ENCODE measurements around the gene AGO4.
"Not testable (repeated sequence)": the region's sequence is repeated elsewhere in the genome, so short reads cannot be mapped to it uniquely, and the experiment has no call there.

The AGO4 gene

DNA sequence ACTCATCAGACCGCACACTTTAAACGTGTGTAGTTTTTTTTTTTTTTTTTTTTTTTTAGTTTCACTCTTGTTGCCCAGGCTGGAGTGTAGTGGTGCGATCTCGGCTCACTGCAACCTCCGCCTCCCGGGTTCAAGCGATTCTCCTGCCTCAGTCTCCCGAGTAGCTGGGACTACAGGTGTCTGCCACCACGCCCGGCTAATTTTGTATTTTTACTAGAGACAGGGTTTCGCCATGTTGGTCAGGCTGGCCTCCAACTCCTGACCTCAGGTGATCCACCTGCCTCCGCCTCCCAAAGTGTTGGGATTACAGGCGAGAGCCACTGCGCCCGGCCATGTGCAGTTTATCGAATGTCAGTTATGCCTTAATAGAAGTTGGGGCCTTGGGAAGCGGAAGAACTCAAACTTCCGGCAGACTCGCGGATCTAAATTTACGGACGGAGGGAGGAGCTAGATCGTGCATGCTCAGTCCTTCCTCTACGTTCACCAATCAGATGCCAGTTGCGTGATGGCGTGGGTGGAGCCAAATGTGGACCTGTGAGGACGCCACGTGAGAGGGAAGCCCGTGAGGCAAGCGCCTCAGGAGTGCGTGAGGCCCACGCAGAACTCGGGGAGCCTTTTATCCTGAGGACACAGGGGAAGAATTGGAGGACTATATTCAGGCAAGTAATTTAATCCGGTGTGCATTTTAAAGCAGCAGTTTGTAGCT is 61.6 kb downstream of the AGO4 start:
- not testable (repeated sequence) for DNase-seq

DNA sequence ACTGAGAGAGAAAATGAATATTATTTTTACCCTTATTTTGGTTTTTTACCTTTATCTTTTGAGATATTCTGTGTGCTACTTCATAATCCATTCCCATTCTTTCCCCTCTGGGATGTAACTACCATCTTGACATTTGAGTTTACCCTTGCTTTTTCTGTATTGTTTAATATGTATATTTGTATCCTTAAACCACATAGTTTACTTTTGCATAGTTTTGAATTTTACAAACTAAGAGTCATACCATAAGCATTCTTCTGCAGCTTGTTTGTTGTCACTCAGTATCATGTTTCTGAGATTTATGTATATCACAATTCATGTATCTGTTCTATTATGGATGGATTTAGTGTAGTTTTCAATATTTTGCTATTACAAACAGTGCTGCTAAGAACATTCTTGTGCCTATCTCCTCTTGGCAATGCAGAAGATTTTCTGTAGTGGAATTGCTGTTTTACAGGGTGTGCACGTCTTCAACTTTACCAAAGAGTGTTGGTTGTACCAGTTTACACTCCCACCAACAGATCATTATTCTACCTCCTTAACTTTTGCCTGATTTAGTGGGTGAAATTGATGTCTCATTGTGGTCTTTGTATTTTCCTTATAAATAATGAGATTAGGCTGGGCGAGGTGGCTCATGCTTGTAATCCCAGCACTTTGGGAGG is 63.0 kb downstream of the AGO4 start:
- no peak for DNase-seq

DNA sequence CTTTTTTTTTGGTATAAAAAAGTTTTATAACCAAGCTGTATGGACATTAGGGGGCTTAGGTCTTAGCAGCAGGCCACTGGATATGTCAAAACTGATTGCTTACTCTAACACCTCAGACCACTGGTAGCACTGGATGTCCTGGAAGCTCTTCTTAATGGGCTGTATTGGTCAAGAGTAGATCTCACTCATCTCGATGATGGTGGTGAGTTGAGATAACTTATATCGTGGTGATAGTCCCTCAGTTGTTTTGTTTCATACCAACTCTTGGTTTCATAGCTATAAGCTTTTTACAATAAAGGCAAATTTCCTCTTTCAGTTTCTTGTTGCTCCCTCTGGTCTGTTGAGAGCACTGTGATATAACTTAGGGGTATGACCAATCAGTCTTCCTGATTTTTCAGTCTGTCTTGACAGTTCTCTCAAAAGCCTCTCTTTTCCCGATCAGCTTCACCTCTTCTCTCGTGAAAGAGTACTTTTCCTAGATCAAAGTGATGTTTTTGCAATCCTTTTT is 65.5 kb downstream of the AGO4 start:
- no peak for DNase-seq

DNA sequence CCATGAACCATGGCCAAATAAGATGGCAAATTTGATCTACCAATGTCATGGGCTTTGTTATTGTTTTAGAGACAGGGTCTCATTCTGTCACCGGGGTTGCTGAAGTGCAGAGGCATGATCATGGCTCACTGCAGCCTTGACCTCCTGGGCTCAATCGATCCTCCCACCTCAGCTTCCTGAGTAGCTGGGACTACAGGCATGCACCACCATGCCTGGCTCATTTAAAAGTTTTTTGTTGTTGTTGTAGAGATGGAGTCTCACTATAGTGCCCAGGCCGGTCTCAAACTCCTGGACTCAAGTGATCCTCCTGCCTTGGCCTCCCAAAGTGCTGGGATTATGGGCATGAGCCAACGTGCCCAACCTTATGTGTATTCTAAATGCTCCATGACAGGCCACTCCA is 66.3 kb downstream of the AGO4 start:
- not testable (repeated sequence) for DNase-seq

DNA sequence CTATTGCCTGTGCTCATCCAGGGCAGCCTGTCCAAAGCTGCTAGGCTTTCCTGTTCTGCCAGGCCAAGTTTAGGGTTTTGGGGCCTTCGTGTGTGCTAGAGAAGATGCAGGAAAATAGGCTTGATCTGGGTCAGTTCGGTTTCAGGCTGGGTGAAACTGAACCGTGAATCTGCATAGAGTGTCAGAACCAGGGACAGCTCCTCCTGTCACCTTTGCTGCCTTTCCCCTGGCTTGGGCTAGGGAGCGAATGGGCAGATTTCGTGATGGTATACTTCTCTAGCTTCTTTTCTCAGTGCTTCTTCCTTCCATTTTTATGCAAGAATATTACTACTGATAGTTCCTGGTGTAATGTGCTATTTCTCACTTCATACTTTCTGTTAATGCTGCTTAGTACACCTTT is 69.2 kb downstream of the AGO4 start:
- DNase-seq = no peak

DNA sequence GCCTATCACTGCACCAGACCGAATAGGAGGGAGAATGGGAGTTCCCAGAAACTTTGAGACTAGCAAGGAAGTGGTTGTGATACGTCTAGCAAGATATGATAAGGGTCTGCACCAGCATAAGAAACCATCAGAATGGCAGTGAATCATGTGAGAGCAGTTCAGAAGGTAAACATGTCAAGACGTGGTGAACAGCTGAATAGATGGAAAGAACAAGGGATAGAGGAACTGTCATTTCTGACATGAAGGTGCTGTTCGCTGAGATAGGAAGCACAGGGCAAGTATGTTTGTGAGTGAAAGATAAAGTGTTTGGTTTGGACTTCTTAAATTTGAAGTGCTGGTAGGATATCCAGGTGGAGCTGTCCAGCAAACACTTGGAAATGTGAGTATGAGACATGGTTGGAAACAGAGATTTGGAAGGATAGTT is 74.0 kb downstream of the AGO4 start:
- DNase-seq = no peak

DNA sequence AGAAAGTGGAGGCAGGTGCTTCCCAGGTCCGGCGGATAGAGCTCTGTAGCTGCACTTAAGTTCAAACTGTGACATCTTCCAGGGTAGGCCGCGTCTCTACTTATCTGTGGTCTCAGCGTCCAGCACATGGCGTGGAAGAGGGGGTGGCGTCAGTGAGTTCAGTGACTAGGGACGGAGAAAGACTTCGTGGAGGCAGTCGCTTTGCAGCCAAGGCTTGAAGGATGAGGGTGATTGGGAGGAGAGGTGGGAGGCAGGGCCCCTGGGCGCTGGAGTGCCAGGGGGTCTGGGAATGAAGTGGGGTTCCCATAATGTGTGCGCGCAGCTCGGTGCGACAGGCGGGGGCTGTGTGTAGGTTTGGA is 74.7 kb downstream of the AGO4 start:
- no peak for DNase-seq

DNA sequence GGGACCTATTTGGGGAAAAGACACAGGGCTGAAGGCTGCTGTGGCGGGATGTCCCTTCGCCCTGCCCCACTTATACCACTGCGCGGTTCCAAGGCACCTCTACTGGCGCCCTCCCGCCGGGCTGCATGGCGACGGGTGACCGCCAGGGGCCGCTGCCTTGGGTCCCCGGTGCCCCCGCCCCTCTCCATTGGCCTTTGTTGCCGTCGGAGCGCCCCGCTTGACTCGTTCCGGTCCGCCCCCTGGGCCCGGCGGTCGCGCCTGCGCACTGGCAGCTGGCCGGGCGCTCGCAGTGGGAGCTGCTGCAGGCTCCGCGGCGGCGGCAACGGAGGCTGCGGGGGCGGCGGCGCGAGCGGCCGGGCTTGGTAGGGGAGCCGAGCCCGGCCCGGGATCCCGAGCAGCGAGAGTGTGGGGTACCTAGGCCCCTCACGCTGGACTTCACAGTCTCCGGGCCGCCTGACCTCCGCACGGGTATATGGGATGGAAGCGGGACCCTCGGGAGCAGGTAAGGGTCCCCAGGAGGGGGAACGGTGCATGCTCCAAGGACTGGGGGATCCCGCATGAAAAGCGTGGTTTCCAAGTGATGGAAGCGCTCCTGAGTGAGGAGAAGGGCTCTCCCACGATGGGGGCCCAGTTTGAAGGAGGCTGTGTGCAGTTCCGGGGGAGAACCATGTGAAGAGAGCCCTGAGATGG is 75.3 kb downstream of the AGO4 start, which contains the start of gene AGO1:
Gene AGO1 (plus strand): TSS at position 265 of the 690 bp plus-strand sequence. CDS start 213 bp downstream, at position 478.
- peak; percentile 92 for DNase-seq

DNA sequence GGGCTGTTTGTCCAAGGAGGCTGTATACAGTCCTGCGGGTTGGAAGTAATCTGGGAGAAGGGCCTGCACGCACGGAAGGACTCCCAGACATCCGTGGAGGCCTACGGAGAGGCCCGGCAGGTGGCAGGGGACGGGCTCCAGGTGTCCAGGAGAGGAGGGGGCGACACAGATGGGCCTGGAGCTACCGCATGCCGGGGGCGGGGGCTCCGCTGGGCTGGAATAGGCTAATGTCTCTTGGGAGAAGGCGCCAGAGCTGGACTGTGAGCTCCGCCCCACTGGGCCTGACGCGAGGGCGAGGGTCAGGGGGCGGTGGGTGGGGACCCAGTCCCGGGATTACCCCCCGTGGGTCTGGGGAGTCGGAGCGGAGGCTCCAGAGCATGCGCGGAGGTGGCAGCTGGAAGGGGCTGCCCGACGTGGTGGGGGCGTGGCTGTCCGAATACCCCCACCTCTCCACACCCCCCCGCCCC is 75.9 kb downstream of the AGO4 start:
- no peak for DNase-seq

DNA sequence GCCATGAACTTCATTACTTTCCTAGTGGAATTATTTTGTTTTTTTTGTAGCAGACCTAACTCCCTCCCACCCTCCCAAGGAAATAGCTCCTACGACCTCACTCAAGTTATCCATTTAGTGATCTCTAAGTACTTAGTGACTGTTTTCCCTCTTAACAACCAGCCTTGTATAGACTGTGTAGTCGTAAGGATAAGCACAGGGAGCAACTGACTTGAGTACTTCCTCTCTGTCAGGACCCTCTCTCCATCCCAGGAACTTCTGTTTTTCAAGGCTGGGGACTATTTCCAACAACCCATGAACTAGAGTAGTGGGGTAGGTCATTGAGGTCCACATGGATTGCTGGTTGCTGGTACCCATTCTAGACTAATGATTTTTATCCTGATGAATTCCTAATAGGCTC is 77.1 kb downstream of the AGO4 start:
- no peak for DNase-seq

DNA sequence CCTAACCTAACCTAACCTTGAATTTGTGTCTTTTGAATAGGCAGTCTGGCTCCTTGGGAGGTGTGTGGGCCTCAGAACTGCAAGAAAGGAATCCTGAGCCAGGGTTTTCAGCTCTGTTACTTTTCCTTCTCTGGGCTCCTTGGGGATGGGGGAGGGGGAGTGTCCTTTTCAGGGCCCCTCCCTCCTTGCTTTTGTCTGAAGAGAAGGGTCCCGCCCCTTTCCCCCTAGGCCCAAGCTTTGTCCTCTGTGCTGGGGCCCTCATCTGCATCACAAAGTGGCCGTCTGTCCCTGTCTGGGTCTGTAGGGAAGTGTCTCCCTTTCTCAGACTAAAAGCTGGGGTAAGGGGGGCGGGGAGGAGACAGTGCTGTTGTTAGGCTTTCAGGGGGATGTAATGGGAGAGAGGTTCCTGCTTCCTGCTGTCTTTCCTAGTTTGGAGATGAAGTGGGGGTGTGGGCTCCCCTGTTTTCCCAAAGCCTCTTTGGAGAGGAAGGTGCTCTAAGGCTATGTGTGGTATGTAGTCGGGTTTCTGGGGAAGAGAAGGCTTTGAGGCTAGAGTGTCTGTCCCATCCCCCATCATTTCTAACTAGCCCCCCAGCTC is 78.2 kb downstream of the AGO4 start:
- no peak for DNase-seq

DNA sequence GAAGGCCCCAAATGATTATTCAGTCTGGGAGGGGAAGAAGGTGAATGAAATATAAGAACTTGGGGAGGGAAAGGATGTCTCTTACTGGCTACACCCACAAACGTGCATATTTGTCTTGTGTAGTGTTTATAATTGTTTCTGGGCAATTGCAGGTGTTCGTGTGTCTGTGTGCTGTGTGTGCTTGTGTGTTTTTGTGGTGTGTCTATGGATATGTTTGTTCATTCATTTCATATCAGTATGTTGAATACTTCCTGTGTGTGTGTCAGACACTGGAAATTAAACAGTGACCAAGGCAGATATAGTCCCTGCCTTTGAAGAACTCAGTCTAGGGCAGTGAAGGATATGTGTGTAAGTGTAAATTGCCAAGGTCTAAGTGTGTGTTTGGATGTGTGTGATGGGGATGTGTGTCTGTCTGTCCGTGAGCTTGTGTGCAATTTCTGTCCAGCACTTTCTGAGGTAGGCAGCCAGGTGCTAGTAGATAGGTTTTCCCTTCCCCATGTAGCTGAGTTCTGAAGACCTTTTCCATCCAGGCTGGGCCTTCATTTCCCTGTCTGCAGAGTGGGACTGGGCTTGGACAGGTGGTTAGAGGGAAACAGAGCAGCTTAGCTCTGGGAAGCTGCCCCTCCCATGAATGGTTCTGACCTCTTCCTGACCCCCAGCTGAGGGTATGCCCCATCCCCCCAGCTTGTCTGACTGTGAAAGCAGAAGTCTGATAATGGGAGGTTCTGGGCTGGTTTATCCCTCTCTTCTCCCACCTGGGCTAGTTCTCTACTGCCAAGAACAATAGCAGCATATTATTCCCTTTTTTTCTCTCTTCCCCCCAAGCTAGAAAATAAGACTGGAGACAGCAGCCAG is 79.0 kb downstream of the AGO4 start:
- no peak for DNase-seq

DNA sequence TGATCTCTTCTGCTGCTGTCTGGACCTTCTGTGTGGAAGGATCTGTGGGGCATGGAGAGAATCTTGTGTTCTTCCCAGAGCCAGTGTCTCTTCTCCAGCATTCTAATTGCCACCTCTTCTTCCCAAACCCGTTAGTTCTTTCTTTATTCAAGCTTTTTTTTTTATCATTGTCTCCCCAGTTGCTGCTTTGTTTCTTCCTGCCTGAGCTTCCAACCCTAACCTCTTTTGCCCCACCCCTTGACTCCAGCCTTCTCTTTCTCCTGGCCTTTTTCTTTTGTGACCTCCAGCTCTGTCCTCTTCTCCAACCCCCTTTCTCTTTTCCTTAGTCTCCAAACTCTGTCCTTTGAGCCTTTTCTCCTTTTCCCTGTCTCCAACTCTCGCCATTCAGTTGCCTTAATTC is 79.7 kb downstream of the AGO4 start:
- DNase-seq = no peak

DNA sequence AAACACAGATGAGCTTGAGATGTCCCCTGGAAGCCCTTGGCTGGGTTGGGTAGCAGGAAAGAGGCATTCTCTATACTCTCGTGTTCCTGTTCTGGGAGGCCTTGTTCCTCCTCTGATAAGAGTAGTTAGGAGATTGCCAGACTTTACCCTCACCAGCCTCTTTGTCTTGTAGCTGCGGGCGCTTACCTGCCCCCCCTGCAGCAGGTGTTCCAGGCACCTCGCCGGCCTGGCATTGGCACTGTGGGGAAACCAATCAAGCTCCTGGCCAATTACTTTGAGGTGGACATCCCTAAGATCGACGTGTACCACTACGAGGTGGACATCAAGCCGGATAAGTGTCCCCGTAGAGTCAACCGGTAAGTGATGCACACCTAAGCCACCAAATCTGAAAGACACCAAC is 80.4 kb downstream of the AGO4 start:
- DNase-seq = no peak

DNA sequence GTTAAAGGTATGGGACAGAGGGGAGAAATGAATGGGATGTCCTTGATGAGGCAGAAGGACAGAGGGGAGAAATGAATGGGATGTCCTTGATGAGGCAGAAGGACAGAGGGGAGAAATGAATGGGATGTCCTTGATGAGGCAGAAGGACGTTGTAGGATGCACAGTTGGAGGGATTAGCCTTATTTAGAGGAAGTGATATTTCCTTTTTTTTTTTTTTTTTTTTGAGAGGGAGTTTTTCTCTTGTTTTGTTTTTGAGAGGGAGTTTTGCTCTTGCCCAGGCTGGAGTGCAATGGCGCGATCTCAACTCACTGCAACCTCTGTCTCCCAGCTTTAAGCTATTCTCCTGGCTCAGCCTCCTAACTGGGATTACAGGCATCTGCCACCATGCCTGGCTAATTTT is 81.2 kb downstream of the AGO4 start:
- DNase-seq = not testable (repeated sequence)

DNA sequence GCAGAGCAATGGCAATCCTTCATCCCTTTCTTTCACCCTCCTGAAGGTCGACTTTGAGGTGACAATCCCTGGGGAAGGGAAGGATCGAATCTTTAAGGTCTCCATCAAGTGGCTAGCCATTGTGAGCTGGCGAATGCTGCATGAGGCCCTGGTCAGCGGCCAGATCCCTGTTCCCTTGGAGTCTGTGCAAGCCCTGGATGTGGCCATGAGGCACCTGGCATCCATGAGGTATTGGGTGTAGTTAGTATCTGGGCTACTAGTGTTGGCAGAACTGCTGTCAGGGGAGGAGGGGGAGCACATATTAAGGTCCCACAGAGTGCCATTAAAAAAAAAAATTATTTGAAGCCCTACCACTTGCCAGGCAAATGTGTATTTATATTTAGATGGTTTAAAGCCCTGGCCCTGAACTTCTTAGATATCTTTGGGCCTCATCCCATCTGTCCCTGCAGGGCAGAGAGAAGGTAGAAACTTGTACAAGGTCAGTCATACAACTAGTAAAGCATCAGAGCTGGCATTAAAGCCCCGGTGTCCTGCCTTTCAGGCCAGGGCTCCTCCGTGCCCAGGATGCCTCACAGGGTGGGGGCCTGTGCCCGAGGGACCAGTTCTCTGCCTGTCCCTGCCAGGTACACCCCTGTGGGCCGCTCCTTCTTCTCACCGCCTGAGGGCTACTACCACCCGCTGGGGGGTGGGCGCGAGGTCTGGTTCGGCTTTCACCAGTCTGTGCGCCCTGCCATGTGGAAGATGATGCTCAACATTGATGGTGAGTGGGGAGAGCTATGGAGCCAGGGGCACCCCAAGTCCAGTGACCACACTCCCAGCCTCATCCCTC is 85.4 kb downstream of the AGO4 start:
- DNase-seq = no peak

DNA sequence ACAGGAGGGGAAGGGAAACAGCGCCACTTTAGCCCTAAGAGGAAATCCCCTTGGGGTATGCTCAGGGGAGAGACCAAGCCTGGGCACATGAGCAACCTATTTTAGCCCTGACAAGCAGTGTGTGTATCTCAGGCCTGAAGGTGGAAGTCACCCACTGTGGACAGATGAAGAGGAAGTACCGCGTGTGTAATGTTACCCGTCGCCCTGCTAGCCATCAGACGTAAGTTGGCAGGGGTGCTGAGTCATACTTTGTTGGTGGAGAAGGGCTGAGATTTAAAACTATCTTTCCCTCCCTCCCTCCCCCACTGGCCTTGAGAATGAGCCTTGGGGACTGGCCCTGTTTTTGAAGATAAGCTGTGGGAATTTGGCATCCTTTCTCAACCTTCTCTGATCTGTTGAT is 86.4 kb downstream of the AGO4 start:
- no peak for DNase-seq

DNA sequence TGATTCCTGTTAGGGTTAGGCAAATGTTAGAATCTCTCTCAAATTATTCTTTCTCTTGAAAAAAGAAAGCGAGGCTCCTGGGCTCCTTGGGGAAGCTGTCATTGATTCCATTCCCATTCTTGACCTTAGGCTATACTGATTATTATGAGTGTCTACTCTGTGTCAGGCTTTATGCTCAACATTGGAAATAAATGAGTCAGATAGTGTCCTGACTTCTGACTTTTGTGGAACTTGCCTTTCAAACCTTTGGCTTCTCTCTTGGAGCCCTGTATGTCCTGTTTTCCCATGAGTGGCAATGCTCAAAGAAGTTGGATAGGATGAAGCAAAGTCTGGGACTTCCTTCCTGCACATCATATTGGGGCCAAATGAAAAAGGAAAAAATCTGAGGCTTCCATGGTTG is 86.8 kb downstream of the AGO4 start:
- DNase-seq = no peak

DNA sequence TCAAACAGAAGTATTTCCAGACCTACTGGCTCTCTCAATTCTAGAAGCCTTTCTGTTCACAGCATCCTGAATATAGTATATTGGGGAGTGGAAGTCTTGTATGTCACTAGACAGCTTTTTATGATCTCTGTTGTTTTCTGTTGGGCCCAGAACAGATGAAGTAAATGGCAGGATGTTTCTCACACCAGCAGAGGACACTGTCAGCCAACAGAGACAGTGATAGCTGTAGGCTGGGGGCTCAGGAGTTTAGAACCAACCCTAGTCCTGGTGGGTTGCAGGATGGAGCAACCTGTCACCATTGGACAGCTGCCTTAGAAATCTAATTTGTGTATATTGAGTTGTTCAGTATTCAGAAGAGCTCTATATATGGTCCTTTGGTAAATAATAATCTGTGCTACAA is 92.1 kb downstream of the AGO4 start:
- DNase-seq = no peak

DNA sequence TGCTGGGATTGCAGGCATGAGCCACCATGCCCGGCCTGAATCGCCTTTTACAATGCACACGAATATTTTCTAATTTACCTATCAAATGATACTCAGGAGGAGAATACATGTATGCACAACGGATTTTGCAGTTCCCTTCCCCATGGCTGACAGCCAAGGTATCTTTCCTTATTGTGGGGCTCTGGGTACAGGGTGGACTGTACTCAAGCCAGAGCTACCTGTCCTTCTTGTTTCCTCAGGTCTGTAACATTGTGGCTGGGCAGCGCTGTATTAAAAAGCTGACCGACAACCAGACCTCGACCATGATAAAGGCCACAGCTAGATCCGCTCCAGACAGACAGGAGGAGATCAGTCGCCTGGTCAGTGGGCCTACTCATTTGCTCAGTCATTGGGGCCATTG is 93.4 kb downstream of the AGO4 start:
- DNase-seq = no peak

DNA sequence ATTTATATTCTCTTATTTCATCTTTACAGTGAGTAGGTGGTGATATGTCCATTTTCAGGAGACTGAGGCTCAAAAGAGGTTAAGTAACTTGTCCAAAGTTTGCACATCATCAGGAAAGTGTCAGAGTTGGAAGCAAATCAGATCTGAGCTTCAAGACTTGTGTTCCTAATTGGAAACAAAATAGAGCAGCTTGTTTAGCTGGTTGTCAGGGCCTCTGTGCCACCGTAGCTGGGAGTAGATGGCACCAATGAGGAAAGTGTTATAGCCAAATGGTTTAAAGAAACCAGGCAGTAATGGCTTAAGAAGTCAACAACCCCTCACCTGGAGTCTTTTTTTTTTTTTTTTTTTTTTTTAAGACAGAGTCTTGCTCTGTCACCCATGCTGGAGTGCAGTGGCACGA is 94.9 kb downstream of the AGO4 start:
- no peak for DNase-seq

Data from NCI-H2107 (cell line).